VCaP (cell line): ENCODE measurements around the gene PPFIBP2.

Experiments
- H3K27ac ChIP-seq: fragments of 450-650 bp; 2 replicates; pipeline ENCODE4 v1.5.1; 2017
- TF ChIP-seq, protein P1 (sequence below): fragments of 450-650 bp; conservative IDR thresholded peaks from 2 replicates; pipeline ENCODE4 v1.5.1; 2017; ENCODE audit warnings: mild to moderate bottlenecking, moderate library complexity

The PPFIBP2 gene

GRCh38 chr11:7639643-7640025 is 125.8 kb downstream of the PPFIBP2 start:
- H3K27ac ChIP-seq = peak overlapping the region; percentile 99; the same call in 1 of the 2 replicates
- TF ChIP-seq, protein P1, sequence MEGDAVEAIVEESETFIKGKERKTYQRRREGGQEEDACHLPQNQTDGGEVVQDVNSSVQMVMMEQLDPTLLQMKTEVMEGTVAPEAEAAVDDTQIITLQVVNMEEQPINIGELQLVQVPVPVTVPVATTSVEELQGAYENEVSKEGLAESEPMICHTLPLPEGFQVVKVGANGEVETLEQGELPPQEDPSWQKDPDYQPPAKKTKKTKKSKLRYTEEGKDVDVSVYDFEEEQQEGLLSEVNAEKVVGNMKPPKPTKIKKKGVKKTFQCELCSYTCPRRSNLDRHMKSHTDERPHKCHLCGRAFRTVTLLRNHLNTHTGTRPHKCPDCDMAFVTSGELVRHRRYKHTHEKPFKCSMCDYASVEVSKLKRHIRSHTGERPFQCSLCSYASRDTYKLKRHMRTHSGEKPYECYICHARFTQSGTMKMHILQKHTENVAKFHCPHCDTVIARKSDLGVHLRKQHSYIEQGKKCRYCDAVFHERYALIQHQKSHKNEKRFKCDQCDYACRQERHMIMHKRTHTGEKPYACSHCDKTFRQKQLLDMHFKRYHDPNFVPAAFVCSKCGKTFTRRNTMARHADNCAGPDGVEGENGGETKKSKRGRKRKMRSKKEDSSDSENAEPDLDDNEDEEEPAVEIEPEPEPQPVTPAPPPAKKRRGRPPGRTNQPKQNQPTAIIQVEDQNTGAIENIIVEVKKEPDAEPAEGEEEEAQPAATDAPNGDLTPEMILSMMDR = no peak

DNA sequence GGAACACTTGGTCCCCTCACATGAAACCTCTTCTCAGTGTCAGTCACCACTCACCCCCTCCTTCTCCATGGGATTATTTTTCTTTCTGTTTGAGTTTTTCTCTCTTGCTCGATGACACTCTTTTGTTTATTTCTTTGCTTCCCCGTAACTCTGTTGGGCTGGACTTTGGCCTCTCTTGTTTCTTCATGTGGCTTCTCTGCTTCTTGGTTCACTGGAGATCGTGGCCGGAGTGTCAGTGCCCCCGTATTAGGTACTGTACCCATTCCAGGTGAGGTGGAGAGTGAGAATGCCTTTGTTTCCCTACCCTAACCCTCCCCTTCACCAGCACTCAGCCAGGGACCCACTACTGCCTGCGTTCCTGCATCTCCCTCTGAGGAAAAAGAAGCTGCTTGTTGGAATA is 127.0 kb downstream of the PPFIBP2 start:
- H3K27ac ChIP-seq = peak overlapping the region; percentile 99; the same call in 1 of the 2 replicates
- TF ChIP-seq, protein P1 = no peak

GRCh38 chr11:7642747-7643146 is 128.9 kb downstream of the PPFIBP2 start:
- peak overlapping the region; percentile 99 for H3K27ac ChIP-seq
- TF ChIP-seq, protein P1 = no peak

DNA sequence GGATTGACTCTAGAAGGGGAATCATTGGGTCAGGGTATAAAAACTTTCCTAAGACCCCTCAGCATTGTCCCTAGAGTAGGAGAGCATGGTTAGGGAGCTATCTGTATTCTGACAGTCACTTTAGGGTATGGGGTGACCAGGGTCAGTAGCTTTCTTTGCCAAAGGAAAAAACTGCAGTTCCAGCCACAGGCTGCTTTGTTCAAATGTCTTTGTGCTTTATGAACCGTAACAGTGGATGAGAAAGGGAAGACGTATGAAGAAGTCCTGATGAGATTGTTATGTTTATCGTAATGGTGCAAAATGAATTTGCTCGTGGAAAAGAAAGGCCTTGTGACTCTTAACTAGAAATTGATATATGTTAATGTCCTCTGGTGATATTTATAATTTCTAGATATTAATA is 129.5 kb downstream of the PPFIBP2 start:
- TF ChIP-seq, protein P1 = no peak

GRCh38 chr11:7645206-7645605 is 131.4 kb downstream of the PPFIBP2 start:
- peak overlapping the region; percentile 24; the same call in 1 of the 2 replicates for H3K27ac ChIP-seq
- TF ChIP-seq, protein P1 = no peak

More for the DNA sequence above, 129.5 kb downstream of the PPFIBP2 start:
- H3K27ac ChIP-seq = peak overlapping the region; percentile 99

DNA sequence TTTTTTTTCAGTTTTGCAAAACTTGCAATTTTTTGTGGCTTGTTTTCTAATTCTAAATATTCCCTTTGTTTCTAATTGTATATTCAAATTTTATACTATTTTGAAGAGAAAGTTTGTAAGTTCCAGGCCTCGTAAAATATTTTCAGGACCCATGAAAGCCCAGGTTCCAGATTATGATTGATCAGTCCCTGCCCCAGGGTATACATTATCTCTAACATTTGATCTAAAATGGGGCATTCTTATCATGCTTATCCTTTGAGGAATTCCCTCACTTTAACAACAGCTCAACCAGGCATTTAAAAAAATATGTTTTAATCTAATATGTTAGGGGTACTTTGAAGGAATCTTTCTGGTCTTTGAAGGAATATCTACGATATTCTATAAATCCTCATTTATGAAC is 133.1 kb downstream of the PPFIBP2 start:
- TF ChIP-seq, protein P1 = no peak
- peak overlapping the region; percentile 51; the same call in 1 of the 2 replicates for H3K27ac ChIP-seq

GRCh38 chr11:7648264-7648663 is 134.5 kb downstream of the PPFIBP2 start:
- TF ChIP-seq, protein P1 = no peak
- peak overlapping the region; percentile 51; the same call in 1 of the 2 replicates for H3K27ac ChIP-seq
